SKM-1 treated with dmso at 0.1 percent for 144 hours (cell line): ENCODE results near the gene RAB27A.
"Not testable (repeated sequence)": the region's sequence is repeated elsewhere in the genome, so short reads cannot be mapped to it uniquely, and the experiment has no call there.

Experiments used
- DNase-seq: peaks from one replicate; lab custom pipeline; 2025; ENCODE audit not compliant: unreplicated experiment; lab: John Stamatoyannopoulos, UW

RAB27A gene

DNA sequence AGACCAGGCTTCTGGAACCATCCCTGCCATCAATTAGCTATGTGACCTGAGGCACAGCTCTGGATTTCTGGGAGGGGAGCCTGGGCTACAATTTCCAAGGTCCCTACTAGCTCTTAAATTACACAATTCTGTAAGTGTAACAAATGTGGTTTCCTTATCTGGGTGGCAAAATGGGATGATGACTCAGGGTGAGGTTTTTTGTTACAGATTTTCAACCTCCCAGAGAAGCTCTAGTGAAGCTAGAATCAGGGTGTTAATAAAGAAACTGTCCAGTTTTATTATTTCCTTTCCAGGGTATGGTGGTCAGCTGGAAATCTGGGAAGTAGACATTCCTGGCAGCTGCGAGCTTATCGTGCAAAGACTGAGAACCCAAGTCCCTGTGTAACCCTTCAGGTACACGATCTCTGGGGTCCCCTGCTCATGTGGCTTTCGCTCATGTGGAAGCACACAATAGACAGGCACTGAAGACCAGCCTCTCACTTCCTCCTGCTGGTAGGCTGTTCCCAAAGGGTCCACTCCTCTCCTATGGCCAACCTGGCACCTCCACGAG is 7.3 kb downstream of the RAB27A start:
- DNase-seq, result peak; percentile 84

DNA sequence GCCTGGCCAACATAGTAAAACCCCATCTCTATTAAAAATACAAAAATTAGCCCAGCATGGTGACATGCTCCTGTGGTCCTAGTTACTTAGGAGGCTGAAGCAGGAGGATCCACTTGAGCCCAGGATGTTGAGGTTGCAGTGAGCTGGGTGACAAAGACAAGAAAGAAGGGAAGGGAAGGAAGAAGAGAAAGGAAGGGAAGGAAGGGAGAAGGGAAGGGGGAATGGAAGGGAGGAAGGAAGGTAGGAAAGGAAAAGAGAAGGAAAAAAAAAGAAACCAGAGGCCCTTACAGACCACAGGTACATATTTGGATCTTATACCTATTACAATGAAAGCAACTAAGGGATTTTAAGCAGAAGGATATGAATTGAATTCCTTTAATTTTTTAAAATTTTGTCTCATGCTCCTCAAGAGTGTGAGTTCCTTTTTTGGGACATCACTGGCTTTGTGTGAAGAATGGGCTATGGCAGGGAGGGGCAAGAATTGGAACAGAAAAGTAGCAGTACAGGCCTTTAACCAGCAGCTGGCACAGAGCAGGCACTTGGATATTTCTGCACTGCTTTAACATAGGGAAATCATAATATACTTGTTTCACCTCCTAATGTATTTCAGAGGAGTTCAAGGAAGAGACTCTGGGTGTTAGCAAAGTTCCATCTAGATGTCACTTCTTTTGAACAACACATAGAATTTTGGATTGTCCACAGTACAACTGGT is 7.9 kb downstream of the RAB27A start:
- DNase-seq, result no peak

DNA sequence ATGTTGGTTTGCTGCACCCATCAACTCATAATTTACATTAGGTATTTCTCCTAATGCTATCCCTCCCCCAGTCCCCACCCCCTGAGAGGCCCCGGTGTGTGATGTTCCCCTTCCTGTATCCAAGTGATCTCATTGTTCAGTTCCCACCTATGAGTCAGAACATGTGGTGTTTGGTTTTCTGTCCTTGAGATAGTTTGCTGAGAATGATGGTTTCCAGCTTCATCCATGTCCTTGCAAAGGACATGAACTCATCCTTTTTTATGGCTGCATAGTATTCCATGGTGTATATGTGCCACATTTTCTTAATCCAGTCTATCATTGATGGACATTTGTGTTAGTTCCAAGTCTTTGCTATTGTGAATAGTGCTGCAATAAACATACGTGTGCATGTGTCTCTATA is 9.0 kb downstream of the RAB27A start:
- not testable (repeated sequence) for DNase-seq

DNA sequence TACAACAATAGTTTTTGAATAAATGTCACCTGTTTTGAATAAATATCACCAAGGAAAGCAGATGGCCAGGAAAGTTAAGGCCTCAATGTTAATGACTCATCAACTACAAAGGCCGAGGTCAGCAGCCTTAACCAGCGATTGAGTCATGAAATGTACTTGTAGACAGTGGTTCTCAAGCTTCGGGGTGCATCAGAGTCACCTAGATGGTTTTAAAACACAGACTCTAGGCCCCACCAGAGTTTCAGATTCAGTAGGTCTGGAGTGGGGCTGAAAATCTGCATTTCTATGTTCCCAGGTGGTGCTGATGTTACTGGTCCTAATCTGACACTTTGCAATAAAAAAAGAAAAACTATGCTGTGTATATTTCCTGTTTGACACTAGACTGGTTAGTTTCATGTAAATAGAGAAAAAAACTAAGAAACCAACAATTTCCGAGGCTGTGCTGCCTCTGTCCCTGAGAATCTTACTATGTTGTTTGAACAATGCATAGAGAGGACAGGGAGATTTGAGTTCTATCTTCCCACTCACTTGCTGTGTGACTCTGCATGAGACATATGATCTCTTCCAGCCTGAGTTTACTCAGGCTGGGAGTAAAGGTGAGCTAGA is 9.8 kb downstream of the RAB27A start:
- peak; percentile 25 for DNase-seq

- no peak for DNase-seq
Measured at GRCh38 chr15:55279100-55279745, 10.4 kb downstream of the RAB27A start.

GRCh38 chr15:55277715-55278114 is 11.9 kb downstream of the RAB27A start:
- no peak for DNase-seq

- DNase-seq, result peak; percentile 76
Measured at GRCh38 chr15:55277116-55277564, 12.5 kb downstream of the RAB27A start.

GRCh38 chr15:55276324-55276723 is 13.3 kb downstream of the RAB27A start:
- no peak for DNase-seq

DNA sequence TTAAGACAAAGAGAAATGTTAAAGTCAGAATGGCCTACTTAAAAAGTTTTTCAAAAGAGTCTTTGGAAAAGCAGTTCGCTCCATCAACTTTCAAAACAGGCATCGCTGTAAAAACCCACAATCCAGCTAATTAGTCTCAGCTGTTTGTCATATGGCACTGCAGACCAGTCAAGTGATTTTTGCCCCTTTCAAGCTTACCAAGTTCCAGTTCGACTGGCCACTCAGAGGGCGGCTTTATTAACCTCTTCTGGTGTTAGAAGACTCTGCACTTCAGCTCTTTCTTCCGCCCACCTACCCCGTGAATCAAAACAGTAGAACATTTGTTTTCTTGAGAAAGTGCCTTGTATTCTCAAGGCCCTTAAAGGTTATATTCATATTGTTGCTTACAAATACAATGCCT is 19.3 kb downstream of the RAB27A start:
- no peak for DNase-seq

- no peak for DNase-seq
Measured at GRCh38 chr15:55268176-55268695, 21.4 kb downstream of the RAB27A start.

DNA sequence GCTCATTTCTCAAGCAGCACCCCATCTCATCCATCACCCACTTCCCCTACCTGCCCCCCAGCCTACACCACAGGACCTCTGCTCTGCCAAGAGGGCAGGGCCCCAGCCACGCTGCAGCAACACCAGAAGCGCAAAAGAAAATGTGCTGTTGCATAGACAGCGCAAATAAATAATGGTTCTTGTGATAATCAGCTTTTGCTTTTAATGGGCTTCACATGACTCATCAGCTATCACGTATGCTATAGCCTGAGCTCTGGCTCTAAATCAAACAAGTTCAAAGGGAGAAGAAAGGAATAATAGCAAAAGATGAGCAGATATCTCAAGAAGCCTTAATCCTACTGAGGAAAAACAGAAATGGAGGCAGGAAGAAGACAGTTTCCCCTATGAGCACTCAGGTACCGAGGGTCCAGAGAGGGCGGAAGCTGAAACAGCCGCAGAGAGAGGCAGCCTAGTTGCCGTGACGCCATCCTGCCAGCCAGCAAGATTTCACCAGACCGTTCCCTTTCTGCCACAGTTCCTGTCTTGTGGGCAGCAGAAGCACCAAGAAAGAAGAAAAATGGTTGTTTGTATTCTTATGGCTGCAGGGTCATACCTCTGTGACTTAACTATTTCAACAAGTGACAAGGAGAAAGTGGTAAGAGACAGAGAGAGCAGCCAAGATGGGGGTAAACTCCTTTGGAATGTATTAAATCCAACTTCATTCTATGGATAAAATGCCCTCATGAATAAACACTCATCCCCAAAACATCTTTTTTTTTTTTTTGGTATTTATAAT is 22.0 kb downstream of the RAB27A start:
- peak; percentile 88 for DNase-seq

DNA sequence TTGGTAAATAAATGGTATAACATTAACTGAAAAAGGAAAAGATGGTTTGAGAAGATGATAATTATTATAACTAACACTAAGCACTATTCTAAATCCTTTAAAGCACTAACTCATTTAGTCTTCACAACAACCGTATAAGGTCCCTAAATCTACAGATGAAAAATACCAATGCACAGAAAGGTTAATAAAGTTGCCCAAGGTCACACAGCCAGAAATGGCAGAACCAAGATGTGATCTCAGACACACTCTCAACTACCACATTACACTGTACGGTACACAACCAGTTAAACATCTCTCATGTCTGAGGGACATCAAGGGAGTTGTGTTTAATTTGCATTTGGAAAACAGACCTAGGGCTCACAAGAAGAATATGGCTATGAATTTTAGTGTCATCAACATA is 23.1 kb downstream of the RAB27A start:
- DNase-seq, result no peak

DNA sequence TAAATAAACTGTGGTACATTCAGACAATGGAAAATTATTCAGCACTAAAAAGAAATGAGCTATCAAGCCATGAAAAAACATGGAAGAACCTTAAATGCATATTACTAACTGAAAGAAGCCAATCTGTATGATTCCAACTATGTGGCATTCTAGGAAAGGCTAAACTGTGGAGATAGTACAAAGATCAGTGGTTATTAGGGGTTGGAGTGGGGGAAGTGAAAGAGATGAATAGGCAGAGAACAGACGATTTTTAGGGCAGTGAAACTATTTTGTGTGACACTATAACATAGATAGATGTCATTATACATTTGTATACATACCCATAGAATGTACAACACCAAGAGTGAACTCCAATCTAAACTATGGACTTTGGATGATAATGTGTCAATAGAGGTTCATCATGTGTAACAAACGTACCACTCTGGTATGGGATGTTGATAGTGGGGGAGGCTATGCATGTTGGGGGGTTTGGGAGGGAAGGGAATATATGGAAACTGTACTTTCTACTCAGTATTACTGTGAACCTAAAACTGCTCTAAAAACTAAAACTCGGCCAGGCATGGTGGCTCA is 29.0 kb downstream of the RAB27A start:
- no peak for DNase-seq

- DNase-seq, result no peak
Measured at GRCh38 chr15:55257938-55258337, 31.7 kb downstream of the RAB27A start.

DNA sequence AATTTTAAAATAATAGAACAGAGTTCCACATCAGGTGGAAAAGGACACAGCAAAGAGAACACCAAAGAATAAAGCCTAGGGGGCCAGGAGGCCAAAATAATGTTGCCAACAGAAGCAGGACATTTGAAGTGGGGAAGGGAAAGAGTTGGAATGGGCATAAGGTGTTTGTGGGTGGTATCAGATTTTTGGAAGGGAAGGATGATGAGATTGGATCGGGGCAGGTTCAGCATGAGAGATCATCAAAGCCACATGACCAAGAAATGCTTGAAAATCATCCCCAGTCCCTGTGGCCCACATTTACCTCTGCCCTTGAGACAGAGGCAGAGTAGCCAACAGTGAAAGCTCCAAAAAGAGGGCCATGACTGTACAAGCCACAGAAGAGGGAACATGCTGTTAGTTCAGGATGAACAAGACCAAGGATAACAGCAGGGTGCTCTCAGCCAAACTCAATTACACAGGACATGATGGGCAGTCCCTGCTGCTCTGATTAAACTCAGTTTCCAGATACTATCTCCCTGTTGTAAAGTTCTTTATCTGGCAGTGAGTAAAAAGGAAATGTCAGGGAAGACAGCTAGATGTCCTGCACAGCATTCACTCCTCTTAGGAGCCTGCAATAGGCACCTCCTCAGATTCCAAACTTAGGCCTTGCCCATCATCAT is 32.5 kb downstream of the RAB27A start:
- no peak for DNase-seq

GRCh38 chr15:55256281-55257011 is 33.2 kb downstream of the RAB27A start:
- no peak for DNase-seq

- DNase-seq, result no peak
Measured at GRCh38 chr15:55255714-55256113, 33.9 kb downstream of the RAB27A start.

- DNase-seq, result no peak
Measured at GRCh38 chr15:55254916-55255679, 34.5 kb downstream of the RAB27A start.

DNA sequence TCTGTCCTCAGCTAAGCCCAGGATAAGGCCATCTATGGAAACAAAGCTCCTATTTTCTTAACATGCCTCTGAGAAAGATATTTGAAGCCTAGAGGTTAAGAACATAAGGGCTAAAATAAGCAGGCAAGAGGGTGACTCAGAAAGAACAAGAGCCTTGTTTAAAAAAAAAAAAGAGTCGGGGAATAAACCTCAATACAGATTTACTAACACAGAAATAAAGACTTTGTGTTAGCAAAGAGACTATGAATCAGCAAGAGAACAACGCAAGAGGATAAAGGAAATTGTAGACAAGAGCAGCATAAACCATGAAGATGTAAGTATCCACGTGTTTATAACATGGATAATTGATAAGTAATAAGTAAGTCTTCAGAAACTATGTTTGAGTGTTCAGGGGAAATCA is 36.0 kb downstream of the RAB27A start:
- no peak for DNase-seq
